ENCODE measurements around the gene GAGE10. TPM values are rescaled to one million over a fixed set of nuclear protein-coding genes. Genes with fewer than 3 reads are reported as not detected.

Gene GAGE10
- total and polyA plus RNA-seq, 2 donors (not counting 3 experiments of a cell fraction or from before 2014, with no cell fraction given): not detected

DNA sequence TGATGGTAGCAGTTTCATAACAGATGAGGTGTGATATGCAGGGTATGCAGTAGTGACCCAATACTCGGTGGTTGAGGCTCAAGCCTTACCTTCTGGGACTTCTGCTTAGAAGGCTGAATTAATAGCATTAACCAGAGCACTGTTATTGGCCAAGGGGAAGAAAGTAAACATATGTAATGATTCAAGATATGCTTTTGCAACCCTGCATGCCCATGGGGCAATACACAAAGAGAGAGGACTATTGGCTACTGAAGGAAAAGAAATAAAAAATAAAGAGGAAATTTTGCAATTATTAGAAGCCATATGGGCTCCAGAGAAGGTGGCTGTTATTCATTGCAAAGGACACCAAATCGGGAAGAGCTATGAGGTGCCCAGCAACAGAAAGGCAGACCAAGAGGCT is 8.7 kb downstream of the GAGE10 start:
- no peak overlapping the region for H3K4me3 ChIP-seq (replicated peaks in 1 of 3; ENCODE audit: insufficient read depth in 1 of 3, low read depth in 1 of 3, low read length in 3 of 3)
- H3K9me1 ChIP-seq (replicated peaks; ENCODE audit: control insufficient read depth, extremely low read depth, insufficient read depth, low read length): no peaks in the 10 kb centered on the region
- no peaks in the 10 kb centered on the region for H3K27me3 ChIP-seq (ENCODE audit: control insufficient read depth in 2 of 2, insufficient read depth in 2 of 2, low read length in 2 of 2)
- FAIRE-seq (no peak), DNase-seq (ENCODE audit: low read depth, low spot score) (no peak)
- no TSS peak for BruUV-seq (replicated peaks)
- intact Hi-C loops (cut with micrococcal nuclease): no loop called here
- ChIA-PET CTCF (no interaction called here), POLR2A (no interaction called here)
- no peaks in the 10 kb centered on the region for H3K9me3 ChIP-seq (replicated peaks; ENCODE audit: control insufficient read depth, insufficient read depth, low read length)
- no peaks in the 10 kb centered on the region for H3K4me1 ChIP-seq (ENCODE audit: control insufficient read depth, extremely low read depth, insufficient read depth, low read length)
- H2AFZ ChIP-seq (ENCODE audit: low read depth, low read length): no peak overlapping the region
- H4K20me1 ChIP-seq (replicated peaks; ENCODE audit: control insufficient read depth, extremely low read depth, insufficient read depth, low read length): no peaks in the 10 kb centered on the region
- H3K79me2 ChIP-seq (ENCODE audit: control insufficient read depth, insufficient read depth, low read length): no peaks in the 10 kb centered on the region
- no peak overlapping the region for H3K9ac ChIP-seq (replicated peaks; ENCODE audit: extremely low read depth, insufficient read depth, low read length)
- dilution Hi-C loops (cut with MboI; ENCODE audit: extremely low pct_ligation_motif_present, low sequenced_read_pairs): no loop called here
- H3K36me3 ChIP-seq (ENCODE audit: control insufficient read depth in 2 of 2, extremely low read depth in 1 of 2, insufficient read depth in 2 of 2, low read length in 2 of 2): no peaks in the 10 kb centered on the region
- no peak overlapping the region for H3K27ac ChIP-seq (ENCODE audit: insufficient read depth, low read depth, low read length)
- TF ChIP-seq FOS (IDR thresholded peaks at IDR 0.05; ENCODE audit: borderline replicate concordance, insufficient read depth, low read length): no peak
- no peak for TF ChIP-seq JUN (IDR thresholded peaks at IDR 0.05; ENCODE audit: borderline replicate concordance, insufficient read depth, insufficient read length, low read depth)
- no peak for TF ChIP-seq EZH2 (IDR thresholded peaks at IDR 0.05; ENCODE audit: borderline replicate concordance, low read depth, low read length, severe bottlenecking)
- TF ChIP-seq MYC (IDR thresholded peaks at IDR 0.05; ENCODE audit: low read depth, low read length): no peak
- TF ChIP-seq GATA2 (IDR thresholded peaks at IDR 0.05; ENCODE audit: insufficient read depth, insufficient read length, low read depth, low read length): no peak
- no peak for TF ChIP-seq POLR2AphosphoS5 (IDR thresholded peaks at IDR 0.05; ENCODE audit: insufficient read depth, low read depth, low read length)
- no peak for TF ChIP-seq CTCF (IDR thresholded peaks at IDR 0.05; ENCODE audit: extremely low read depth in 1 of 2, insufficient read depth in 1 of 2, low read depth in 1 of 2, low read length in 2 of 2)
- TF ChIP-seq POLR2A (IDR thresholded peaks at IDR 0.05; ENCODE audit: low read depth, low read length): no peak
- TF ChIP-seq MAX (IDR thresholded peaks at IDR 0.05; ENCODE audit: insufficient read depth, insufficient read length): no peak
- H3K4me2 ChIP-seq (ENCODE audit: insufficient read depth, low read length): no peak overlapping the region
